ENCODE measurements around the gene RGS16. TPM values are rescaled to one million over a fixed set of nuclear protein-coding genes. Genes with fewer than 3 reads are reported as not detected.
A peak's percentile ranks its signal among the peaks of the same experiment; 100 is the strongest.

RGS16 gene
- total and polyA plus RNA-seq, 9 of the 15 experiments (the other 6 are each of a cell fraction or from before 2014, with no cell fraction given), result 0.07 to 0.55 (median 0.36) TPM

GRCh38 chr1:182621906-182622305, 17.7 kb upstream of the RGS16 start (continued):
- no peak for TF ChIP-seq MTF1 (CRISPR knock-in tag; IDR thresholded peaks at IDR 0.05; ENCODE audit: borderline replicate concordance)

DNA sequence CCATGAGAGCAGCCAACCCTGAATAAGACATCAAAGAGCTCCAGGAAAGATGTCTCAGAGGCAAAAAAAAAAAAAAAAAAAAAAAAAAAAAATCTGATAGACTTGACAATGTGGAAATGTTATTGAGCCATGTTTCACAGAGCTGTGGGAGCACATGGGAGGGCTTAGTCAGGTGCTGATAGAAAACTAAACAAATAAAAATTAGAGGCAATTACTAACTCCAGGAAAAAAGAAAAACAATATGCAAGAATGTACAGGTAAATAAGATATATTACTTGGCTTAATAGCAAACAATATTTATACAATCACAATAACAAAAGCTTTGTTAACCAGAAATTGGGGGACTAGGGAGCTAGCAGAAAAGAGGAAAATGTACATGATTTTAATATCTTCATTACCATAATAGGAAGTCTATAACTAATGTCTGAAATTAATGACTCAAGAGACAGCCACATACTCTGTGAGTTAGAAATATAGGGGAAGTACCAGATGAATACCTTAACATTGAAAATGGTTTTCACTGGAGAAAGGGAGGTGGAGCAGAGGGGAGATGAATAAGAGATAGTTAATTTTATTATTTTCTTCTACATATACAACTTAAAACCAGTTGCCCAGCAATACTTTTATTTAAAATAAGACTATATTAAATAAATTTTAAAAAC, 16.9 kb upstream of the RGS16 start:
- H3K79me2 ChIP-seq (ENCODE audit: control insufficient read depth, insufficient read depth, low read length), result no peaks in the 10 kb centered on the region
- peaks cover 25 to 35% of the 10 kb centered on the region in 2 experiments for H3K27me3 ChIP-seq (ENCODE audit: control insufficient read depth in 2 of 2, insufficient read depth in 2 of 2, low read length in 2 of 2)
- intact Hi-C loops (cut with micrococcal nuclease) (no loop called here), in situ Hi-C loops (cut with MboI) (no loop called here)
- H3K4me3 ChIP-seq, result no peak overlapping the region
- CTCF ChIA-PET (ENCODE audit: low intra/inter-chr PET ratio), result no interaction called here
- DNase-seq (ENCODE audit: extremely low read depth in 1 of 4, low spot score in 3 of 4) (no peak), FAIRE-seq (no peak), ATAC-seq (no peak)
- no peaks in the 10 kb centered on the region for H3K36me3 ChIP-seq (ENCODE audit: control insufficient read depth, insufficient read depth, low read length)
- no peaks in the 10 kb centered on the region for H3K9me3 ChIP-seq (replicated peaks; ENCODE audit: control insufficient read depth, insufficient read depth, low read depth, low read length)
- H2AFZ ChIP-seq (ENCODE audit: low read depth, low read length), result no peak overlapping the region
- H3K27ac ChIP-seq (ENCODE audit: extremely low read depth, low read depth, low read length), result no peak overlapping the region
- H4K20me1 ChIP-seq (replicated peaks; ENCODE audit: control insufficient read depth, insufficient read depth, low read length), result no peaks in the 10 kb centered on the region; the same call in 1 of the 2 replicates
- H3K4me1 ChIP-seq (replicated peaks in 1 of 2; ENCODE audit: control insufficient read depth in 2 of 2, insufficient read depth in 2 of 2, low read length in 2 of 2), result peaks cover 0 to 2% of the 10 kb centered on the region in 2 experiments; a peak in 2 of 5 replicates
- TF ChIP-seq, protein P1, sequence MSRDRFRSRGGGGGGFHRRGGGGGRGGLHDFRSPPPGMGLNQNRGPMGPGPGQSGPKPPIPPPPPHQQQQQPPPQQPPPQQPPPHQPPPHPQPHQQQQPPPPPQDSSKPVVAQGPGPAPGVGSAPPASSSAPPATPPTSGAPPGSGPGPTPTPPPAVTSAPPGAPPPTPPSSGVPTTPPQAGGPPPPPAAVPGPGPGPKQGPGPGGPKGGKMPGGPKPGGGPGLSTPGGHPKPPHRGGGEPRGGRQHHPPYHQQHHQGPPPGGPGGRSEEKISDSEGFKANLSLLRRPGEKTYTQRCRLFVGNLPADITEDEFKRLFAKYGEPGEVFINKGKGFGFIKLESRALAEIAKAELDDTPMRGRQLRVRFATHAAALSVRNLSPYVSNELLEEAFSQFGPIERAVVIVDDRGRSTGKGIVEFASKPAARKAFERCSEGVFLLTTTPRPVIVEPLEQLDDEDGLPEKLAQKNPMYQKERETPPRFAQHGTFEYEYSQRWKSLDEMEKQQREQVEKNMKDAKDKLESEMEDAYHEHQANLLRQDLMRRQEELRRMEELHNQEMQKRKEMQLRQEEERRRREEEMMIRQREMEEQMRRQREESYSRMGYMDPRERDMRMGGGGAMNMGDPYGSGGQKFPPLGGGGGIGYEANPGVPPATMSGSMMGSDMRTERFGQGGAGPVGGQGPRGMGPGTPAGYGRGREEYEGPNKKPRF (IDR thresholded peaks at IDR 0.05; ENCODE audit: low read depth, low read length), result no peak
- peak; percentile 11 for TF ChIP-seq RBM25 (IDR thresholded peaks at IDR 0.05; ENCODE audit: low read depth, low read length, severe bottlenecking)
- H3K9ac ChIP-seq (ENCODE audit: insufficient read depth in 1 of 2, low read depth in 2 of 2, low read length in 2 of 2), result no peak overlapping the region
- no peak overlapping the region for H3K4me2 ChIP-seq (ENCODE audit: insufficient read depth, low read length)
- POLR2A ChIA-PET, result interaction anchor here (0.8 to 1.2 kb wide), 3 partner anchors 8 to 16 kb away, joined by 3 read pairs; no protein-coding TSS in a partner anchor
- no TSS peak for BruUV-seq (replicated peaks)
- no peaks in the 10 kb centered on the region for H3K9me1 ChIP-seq (ENCODE audit: control insufficient read depth, insufficient read depth, low read length)

All from K562 (cell line).